Measurements from ENCODE around the gene COLEC12.

The COLEC12 gene

GRCh38 chr18:475202-476031 is 25.1 kb downstream of the COLEC12 start:
- DNase-seq (ENCODE audit: low read depth): no peak

GRCh38 chr18:474416-474815 is 26.1 kb downstream of the COLEC12 start:
- DNase-seq (ENCODE audit: low read depth): no peak

GRCh38 chr18:473802-474201 is 26.7 kb downstream of the COLEC12 start:
- no peak for DNase-seq (ENCODE audit: low read depth)

GRCh38 chr18:471716-472115 is 28.8 kb downstream of the COLEC12 start:
- DNase-seq (ENCODE audit: low read depth): no peak

- DNase-seq (ENCODE audit: low read depth): no peak
Observed at GRCh38 chr18:470661-471501, 29.6 kb downstream of the COLEC12 start.

GRCh38 chr18:468955-469790 is 31.3 kb downstream of the COLEC12 start:
- no peak for DNase-seq (ENCODE audit: low read depth)

- no peak for DNase-seq (ENCODE audit: low read depth)
Observed at GRCh38 chr18:463827-464541, 36.5 kb downstream of the COLEC12 start.

- no peak for DNase-seq (ENCODE audit: low read depth)
Observed at GRCh38 chr18:463403-463802, 37.1 kb downstream of the COLEC12 start.

- DNase-seq (ENCODE audit: low read depth): no peak
Observed at GRCh38 chr18:461762-462161, 38.7 kb downstream of the COLEC12 start.

- DNase-seq (ENCODE audit: low read depth): no peak
Observed at GRCh38 chr18:460791-461190, 39.7 kb downstream of the COLEC12 start.

- no peak for DNase-seq (ENCODE audit: low read depth)
Observed at GRCh38 chr18:459814-460593, 40.5 kb downstream of the COLEC12 start.

GRCh38 chr18:457521-458412 is 42.7 kb downstream of the COLEC12 start:
- no peak for DNase-seq (ENCODE audit: low read depth)

- no peak for DNase-seq (ENCODE audit: low read depth)
Observed at GRCh38 chr18:457140-457519, 43.4 kb downstream of the COLEC12 start.

- DNase-seq (ENCODE audit: low read depth): no peak
Observed at GRCh38 chr18:456361-457139, 44.0 kb downstream of the COLEC12 start.

- DNase-seq (ENCODE audit: low read depth): no peak
Observed at GRCh38 chr18:453400-453799, 47.1 kb downstream of the COLEC12 start.

GRCh38 chr18:452816-453215 is 47.7 kb downstream of the COLEC12 start:
- DNase-seq (ENCODE audit: low read depth): no peak

GRCh38 chr18:449374-449773 is 51.1 kb downstream of the COLEC12 start:
- DNase-seq (ENCODE audit: low read depth): no peak

GRCh38 chr18:448116-448790 is 52.2 kb downstream of the COLEC12 start:
- DNase-seq (ENCODE audit: low read depth): no peak

All from T follicular helper cell (primary cell).